HUES64 (cell line): ENCODE results near the gene SEMA3D.
A peak's percentile ranks its signal among the peaks of the same experiment; 100 is the strongest.

Experiments
- H3K27ac ChIP-seq: 2 replicates; pipeline ENCODE4 v1.7.0; 2013; ENCODE audit warnings: low read depth, low read length, inconsistent platforms
- H3K27me3 ChIP-seq: 2 replicates; pipeline ENCODE4 v1.6.1; 2013; ENCODE audit warnings: mild to moderate bottlenecking, low read length; ENCODE audit not compliant: insufficient read depth
- H3K36me3 ChIP-seq: 2 replicates; pipeline ENCODE4 v1.6.1; 2013; ENCODE audit warnings: mild to moderate bottlenecking, low read length; ENCODE audit not compliant: insufficient read depth
- H3K4me1 ChIP-seq: 2 replicates; pipeline ENCODE4 v1.6.1; 2013; ENCODE audit warnings: mild to moderate bottlenecking, low read length, moderate library complexity; ENCODE audit not compliant: insufficient read depth
- H3K4me3 ChIP-seq: 2 replicates; pipeline ENCODE4 v1.5.1; 2013; ENCODE audit warnings: mild to moderate bottlenecking, low read length, moderate library complexity
- H3K9ac ChIP-seq: 2 replicates; pipeline ENCODE4 v1.6.1; 2013; ENCODE audit warnings: mild to moderate bottlenecking, low read depth, low read length
- H3K9me3 ChIP-seq: 2 replicates; pipeline ENCODE4 v1.6.1; 2013; ENCODE audit warnings: low read depth, low read length; ENCODE audit not compliant: insufficient read depth
- WGBS: fragments of 150-250, 120-280 bp; methylation state at CpG from one replicate; pipeline ENCODE4 v1.1.7; 2013; ENCODE audit warnings: missing lambda C conversion rate; 5-methylcytosine and 5-hydroxymethylcytosine counted together

The SEMA3D gene

DNA sequence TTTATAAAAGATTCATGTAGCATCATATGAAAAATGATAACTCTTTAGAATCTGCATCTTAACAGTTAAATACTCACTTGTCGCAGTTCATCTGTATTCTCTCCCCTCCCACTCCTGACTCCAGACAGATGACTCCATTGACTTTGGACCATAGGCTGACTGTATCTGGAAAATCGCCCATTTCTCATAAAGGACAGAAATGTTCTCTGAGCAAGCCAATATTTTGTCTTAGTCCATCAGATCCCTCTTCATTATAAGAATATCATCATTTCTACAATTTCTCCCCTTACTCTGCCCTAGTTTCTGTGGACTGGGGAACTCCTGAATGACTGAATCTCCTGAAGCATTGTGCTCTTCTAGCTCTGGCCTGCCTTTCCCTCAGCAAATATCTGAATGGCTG lies 125.4 kb downstream of the SEMA3D start:
- H3K9ac ChIP-seq = no peak overlapping the region
- H3K4me1 ChIP-seq = 0 out of 2 replicates have a peak, but pooled peaks cover 8% of the 10 kb centered on the region
- no peaks in the 10 kb centered on the region for H3K9me3 ChIP-seq
- no peak overlapping the region for H3K4me3 ChIP-seq
- H3K36me3 ChIP-seq = no peaks in the 10 kb centered on the region
- no peak overlapping the region for H3K27ac ChIP-seq
- 90% methylated on average over 2 of the region's 2 CpGs for WGBS
- H3K27me3 ChIP-seq = no peaks in the 10 kb centered on the region

DNA sequence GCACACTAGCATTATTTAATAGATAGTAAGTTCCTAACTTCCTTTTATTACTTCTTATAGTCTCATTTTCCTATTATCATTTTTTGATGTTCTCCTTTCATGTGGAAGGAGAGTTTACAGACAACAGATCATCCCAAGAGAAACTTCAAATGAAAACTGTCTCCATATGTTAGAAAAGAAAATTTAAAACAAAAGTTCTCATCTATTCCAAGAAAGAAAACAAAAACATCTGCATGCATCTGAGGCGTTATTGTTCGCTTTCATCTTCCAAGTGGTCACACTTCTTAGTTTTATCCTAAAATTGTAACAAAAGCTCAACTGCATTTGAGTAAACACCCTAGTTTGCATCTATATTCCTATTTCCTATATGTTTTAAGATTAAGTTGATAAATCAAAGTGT lies 126.2 kb downstream of the SEMA3D start:
- no peaks in the 10 kb centered on the region for H3K36me3 ChIP-seq
- H3K4me1 ChIP-seq = 0 out of 2 replicates have a peak, but pooled peaks cover under 1% of the 10 kb centered on the region
- H3K4me3 ChIP-seq = no peak overlapping the region
- H3K27ac ChIP-seq = no peak overlapping the region
- no peaks in the 10 kb centered on the region for H3K9me3 ChIP-seq
- WGBS = 94% methylated on average over 2 of the region's 2 CpGs
- H3K9ac ChIP-seq = no peak overlapping the region
- no peaks in the 10 kb centered on the region for H3K27me3 ChIP-seq

DNA sequence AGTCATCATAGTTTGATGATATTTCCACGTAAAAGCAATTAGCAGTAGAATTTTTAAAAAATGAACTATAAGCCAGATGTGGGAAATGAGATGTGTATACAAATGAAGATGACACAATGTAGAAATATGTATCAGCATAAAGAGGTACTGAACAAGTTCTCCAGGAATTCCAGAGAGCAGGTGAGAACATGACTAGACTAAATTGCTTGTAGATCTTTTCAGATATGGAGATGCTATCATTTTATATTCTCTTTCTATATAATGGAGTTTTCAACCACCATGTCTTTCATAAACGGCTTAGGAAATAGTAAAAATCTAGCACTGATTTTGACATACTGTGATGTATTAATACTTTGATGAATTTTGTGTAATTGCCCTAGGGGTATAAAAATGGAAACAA lies 130.9 kb downstream of the SEMA3D start:
- H3K36me3 ChIP-seq = no peaks in the 10 kb centered on the region
- H3K9me3 ChIP-seq = no peaks in the 10 kb centered on the region
- H3K4me3 ChIP-seq = no peak overlapping the region
- H3K9ac ChIP-seq = no peak overlapping the region
- H3K27ac ChIP-seq = no peak overlapping the region
- WGBS = 100% methylated on average over 2 of the region's 2 CpGs
- no peaks in the 10 kb centered on the region for H3K27me3 ChIP-seq
- peaks cover 12% of the 10 kb centered on the region; the same call in 1 of the 2 replicates for H3K4me1 ChIP-seq

DNA sequence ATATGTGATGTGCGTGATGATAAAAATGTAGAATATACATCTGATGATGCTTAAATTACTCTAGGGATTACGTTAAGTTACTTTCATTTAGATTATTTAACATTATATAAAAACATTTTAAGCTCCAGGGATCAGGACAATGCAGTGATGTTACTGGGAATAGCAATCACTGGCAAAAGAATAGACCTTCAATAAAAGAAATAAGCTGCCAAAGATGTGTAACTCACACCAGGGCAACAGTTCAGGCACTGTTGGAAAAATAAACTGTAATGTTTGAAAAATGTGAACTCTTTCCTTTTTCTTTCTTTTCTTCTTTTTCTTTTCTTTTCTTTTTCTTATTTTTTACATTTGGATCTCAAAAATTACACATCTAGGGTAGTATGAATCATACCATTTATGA lies 131.7 kb downstream of the SEMA3D start:
- H3K4me3 ChIP-seq = no peak overlapping the region
- WGBS = no CpG with 5 or more reads among the region's 2 CpGs

DNA sequence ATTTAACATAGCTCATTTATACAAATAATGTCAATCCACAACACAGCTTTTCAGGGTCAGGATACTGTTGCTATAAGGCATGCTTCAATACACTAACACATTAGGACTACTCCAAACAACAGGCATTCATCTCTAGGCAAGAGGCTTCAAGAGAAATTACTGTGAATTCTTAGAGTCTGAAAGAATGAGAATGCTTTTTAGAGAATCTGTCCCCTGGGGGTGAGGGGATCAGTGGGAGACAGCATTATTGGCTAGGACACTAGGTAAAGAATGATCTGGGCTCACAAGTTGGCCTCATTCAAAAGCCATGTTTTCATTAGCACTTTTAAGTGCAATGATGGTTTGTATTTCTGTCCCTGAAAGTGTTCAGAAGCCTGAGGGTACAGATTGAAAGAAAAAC lies 132.6 kb downstream of the SEMA3D start:
- H3K4me3 ChIP-seq = no peak overlapping the region
- no peaks in the 10 kb centered on the region for H3K36me3 ChIP-seq
- H3K9me3 ChIP-seq = no peaks in the 10 kb centered on the region
- no peaks in the 10 kb centered on the region for H3K27me3 ChIP-seq
- peak overlapping the region; percentile 47; the same call in 1 of the 2 replicates for H3K27ac ChIP-seq
- no peak overlapping the region for H3K9ac ChIP-seq
- H3K4me1 ChIP-seq = peaks cover 12% of the 10 kb centered on the region; the same call in 1 of the 2 replicates

More for the DNA sequence above, 131.7 kb downstream of the SEMA3D start:
- Histone ChIP-seq H3K27ac (no peak overlapping the region), H3K9ac (no peak overlapping the region), H3K9me3 (no peaks in the 10 kb centered on the region), H3K36me3 (no peaks in the 10 kb centered on the region), H3K4me1 (peaks cover 12% of the 10 kb centered on the region; the same call in 1 of the 2 replicates), H3K27me3 (no peaks in the 10 kb centered on the region)

DNA sequence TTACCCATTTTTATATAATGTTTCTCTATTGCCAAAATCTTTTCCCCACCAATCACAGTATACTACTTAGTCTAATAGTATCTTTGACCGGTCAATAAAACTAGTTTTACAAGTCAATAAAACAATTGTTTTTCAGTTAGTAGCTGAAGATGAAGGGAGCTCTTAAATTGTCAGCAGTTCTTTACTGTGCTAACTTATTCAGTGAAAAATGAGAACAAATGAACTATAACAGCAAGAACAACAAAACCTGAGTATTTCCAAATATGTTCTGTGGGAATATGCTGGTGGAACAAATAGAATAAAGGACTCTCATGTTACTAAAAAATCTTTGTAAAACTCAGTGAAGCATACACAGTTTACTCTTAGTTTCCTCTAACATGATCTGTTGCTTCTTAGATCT lies 134.0 kb downstream of the SEMA3D start:
- Histone ChIP-seq H3K9me3 (no peaks in the 10 kb centered on the region), H3K4me1 (peaks cover 12% of the 10 kb centered on the region; the same call in 1 of the 2 replicates), H3K4me3 (no peak overlapping the region), H3K27me3 (no peaks in the 10 kb centered on the region), H3K9ac (no peak overlapping the region), H3K27ac (no peak overlapping the region), H3K36me3 (no peaks in the 10 kb centered on the region)
- WGBS = no CpG with 5 or more reads among the region's 1 CpG

DNA sequence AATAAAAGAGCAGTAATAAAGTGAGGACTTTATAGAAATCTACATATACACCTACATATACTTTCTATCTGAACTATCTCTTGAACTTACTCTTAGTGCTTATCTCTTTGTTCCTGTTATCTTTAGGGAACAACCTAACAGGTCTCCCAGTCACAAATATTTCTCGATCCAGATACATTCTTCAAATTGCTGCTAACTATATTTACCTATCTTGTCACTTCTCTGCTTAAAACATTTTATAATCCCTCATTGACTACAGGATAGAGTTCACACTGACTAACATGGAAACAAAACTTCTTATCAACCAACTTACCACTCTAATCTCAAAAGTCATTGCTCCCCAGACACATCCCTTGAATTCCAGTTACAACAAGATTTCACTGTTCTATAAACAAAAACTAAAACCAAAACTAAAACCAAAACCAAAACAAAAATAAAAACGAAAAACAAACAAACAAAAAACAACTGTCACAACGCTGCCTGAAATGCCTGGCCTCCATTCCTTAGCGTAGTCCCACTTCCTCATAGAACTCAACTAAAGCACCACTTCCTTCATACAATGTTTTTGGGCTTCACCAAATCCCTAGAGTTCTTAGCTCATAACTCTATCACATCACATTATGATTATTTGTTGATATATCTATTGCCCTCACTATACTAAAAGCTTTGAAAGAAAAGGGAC lies 134.7 kb downstream of the SEMA3D start:
- no peaks in the 10 kb centered on the region for H3K36me3 ChIP-seq
- no peaks in the 10 kb centered on the region for H3K27me3 ChIP-seq
- no peak overlapping the region for H3K9ac ChIP-seq
- no peaks in the 10 kb centered on the region for H3K9me3 ChIP-seq
- H3K4me1 ChIP-seq = peaks cover 12% of the 10 kb centered on the region; the same call in 1 of the 2 replicates
- no peak overlapping the region for H3K27ac ChIP-seq
- 93% methylated on average over 4 of the region's 4 CpGs for WGBS
- H3K4me3 ChIP-seq = no peak overlapping the region

DNA sequence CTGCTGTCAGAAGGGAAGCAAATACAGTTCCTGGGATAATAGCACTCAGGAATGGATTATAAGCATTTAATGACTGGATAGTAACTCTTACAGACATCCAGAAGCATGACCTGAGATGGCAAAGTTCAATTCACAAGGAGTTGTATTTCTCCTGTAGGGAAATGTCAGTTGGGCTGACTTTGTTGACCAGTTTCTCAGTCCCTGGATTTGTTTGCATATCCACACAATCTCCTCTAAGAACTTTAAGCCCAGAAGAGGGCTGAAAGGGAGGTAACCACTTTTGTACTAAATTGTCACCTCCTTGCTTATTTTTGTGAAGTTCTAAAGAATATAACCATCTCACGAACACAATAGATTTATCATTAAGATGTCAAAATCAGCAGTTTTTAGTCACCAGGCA lies 140.3 kb downstream of the SEMA3D start:
- no peak overlapping the region for H3K4me3 ChIP-seq
- H3K27me3 ChIP-seq = no peaks in the 10 kb centered on the region
- H3K9ac ChIP-seq = no peak overlapping the region
- H3K27ac ChIP-seq = no peak overlapping the region
- peaks cover 3% of the 10 kb centered on the region; the same call in 1 of the 2 replicates for H3K4me1 ChIP-seq
- no peaks in the 10 kb centered on the region for H3K36me3 ChIP-seq
- WGBS = 91% methylated on average over 1 of the region's 1 CpG
- H3K9me3 ChIP-seq = no peaks in the 10 kb centered on the region

DNA sequence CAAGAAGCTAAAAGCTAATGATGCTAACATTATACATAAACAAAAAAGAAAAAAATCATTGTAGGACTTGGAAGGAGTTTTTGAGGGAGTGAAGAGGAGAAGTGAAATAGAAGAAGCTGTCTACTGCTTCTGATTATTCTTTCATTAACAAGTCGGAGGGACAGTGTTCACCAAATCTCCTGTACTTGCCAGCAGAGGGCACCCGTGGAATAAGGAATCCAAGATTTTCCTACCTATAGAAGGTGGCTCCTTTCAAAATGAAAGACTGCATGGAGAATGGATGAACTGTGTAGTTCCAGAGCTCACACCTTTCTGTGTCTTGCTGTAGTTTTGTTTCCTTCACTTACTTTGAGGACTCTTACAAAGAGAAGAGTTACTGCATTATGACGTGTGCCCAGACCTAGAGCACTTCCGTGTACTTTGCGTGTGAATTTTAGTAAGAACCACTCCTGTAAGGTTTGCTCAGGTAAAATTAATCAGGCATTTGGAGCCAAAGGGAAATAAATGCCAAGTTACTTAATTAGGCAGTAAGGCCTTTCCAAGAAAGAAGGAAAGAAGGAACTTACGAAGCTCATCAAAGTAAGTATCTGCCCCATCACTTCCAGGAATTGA lies 145.1 kb downstream of the SEMA3D start:
- WGBS = 63% methylated on average over 6 of the region's 6 CpGs
- no peaks in the 10 kb centered on the region for H3K9me3 ChIP-seq
- H3K27ac ChIP-seq = no peak overlapping the region
- no peaks in the 10 kb centered on the region for H3K36me3 ChIP-seq
- no peak overlapping the region for H3K4me3 ChIP-seq
- peaks cover under 1% of the 10 kb centered on the region; the same call in 1 of the 2 replicates for H3K4me1 ChIP-seq
- no peak overlapping the region for H3K9ac ChIP-seq
- no peaks in the 10 kb centered on the region for H3K27me3 ChIP-seq

DNA sequence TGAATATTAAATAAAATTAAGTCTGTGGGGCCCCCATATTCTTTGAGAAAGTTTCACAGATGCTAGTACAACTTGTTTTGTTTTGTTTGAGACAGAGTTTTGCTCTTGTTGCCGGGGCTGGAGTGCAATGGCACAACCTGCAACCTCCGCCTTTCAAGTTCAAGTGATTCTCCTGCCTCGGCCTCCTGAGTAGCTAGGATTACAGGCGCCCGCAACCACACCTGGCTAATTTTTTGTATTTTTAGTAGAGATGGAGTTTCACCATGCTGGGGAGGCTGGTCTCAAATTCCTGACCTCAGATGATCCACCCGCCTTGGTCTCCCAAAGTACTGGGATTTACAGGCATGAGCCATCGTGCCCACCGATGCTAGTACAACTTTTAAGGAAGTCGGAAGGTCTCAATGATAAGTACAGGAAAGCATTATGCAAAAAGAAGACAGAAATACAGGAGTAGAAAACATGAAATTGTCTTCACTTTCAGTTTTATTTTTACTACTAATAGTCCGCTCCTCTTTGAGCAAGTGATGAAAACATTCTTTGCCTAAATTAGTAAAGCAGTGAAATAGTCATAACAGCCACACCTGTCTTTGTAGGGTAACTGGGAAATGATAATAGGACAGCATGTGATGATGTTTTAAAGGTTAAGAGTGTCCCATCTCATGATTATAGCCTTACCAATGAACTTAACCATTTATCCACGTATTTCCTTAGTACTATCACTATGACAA lies 147.5 kb downstream of the SEMA3D start:
- H3K4me1 ChIP-seq = no peaks in the 10 kb centered on the region; the same call in 1 of the 2 replicates
- H3K36me3 ChIP-seq = no peaks in the 10 kb centered on the region
- H3K27ac ChIP-seq = no peak overlapping the region
- no peaks in the 10 kb centered on the region for H3K27me3 ChIP-seq
- H3K9me3 ChIP-seq = no peaks in the 10 kb centered on the region
- H3K9ac ChIP-seq = no peak overlapping the region
- WGBS = 97% methylated on average over 11 of the region's 11 CpGs
- H3K4me3 ChIP-seq = no peak overlapping the region

DNA sequence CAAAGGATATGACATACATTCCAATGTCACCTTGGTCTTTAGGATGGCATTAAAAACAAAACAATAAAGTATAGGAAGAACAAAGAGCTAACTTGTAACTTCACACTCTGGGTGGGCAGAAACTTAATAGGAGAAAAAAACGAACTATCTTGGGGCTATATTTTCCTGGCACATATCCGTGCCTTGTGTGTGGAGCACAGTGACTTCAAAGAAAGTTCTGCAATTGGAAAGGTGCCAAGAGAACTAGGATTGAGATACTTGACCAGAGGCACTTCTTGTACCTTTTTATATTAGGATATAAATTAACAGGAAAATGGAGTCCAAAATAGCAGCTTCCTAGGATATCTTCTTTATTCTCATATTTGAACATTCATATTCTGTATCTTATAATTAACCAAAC lies 148.4 kb downstream of the SEMA3D start:
- WGBS = 93% methylated on average over 2 of the region's 2 CpGs
- H3K36me3 ChIP-seq = no peaks in the 10 kb centered on the region
- H3K27ac ChIP-seq = no peak overlapping the region
- H3K4me3 ChIP-seq = no peak overlapping the region
- H3K4me1 ChIP-seq = no peaks in the 10 kb centered on the region
- no peaks in the 10 kb centered on the region for H3K9me3 ChIP-seq
- no peaks in the 10 kb centered on the region for H3K27me3 ChIP-seq
- H3K9ac ChIP-seq = no peak overlapping the region
